ENCODE data around the gene KCNK16.
A peak's percentile ranks its signal among the peaks of the same experiment; 100 is the strongest.

DNA sequence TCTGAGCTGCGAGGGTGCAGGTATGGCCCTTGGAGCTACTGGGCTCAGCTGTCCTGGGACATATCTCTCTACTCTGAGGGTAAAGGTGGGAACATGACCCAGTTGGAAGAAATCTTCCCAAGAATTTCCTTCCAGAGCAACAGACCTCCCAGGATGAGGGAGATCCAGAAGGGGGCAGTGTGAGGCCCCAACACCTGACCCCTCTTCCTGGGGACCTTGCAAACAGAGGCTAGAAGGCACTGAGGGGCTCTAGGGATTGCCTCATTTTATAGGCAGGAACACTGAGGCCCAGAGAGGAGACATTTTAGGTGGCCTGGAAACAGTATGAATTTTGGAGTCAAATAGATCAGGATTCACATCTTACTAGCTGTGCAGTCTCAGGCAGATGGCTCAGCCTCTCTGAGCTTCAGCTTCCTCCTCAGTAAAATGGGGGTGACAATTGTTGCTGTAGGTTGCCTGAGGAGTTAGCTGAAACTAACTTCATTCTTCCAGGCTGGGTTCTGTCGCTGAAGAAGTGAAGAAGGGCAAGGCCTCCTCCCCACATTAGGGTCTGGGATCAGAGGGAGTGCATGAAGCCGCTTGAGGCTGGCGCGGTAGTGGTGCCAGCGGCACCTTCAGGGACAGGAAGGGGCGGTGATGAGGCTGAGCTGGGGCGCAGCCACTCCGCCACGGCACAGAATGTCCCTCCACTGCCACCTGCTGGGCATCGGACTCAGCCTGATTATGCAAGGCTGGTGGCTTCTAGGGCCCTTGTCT lies 19.7 kb downstream of the KCNK16 start:
- TF ChIP-seq, protein P1, sequence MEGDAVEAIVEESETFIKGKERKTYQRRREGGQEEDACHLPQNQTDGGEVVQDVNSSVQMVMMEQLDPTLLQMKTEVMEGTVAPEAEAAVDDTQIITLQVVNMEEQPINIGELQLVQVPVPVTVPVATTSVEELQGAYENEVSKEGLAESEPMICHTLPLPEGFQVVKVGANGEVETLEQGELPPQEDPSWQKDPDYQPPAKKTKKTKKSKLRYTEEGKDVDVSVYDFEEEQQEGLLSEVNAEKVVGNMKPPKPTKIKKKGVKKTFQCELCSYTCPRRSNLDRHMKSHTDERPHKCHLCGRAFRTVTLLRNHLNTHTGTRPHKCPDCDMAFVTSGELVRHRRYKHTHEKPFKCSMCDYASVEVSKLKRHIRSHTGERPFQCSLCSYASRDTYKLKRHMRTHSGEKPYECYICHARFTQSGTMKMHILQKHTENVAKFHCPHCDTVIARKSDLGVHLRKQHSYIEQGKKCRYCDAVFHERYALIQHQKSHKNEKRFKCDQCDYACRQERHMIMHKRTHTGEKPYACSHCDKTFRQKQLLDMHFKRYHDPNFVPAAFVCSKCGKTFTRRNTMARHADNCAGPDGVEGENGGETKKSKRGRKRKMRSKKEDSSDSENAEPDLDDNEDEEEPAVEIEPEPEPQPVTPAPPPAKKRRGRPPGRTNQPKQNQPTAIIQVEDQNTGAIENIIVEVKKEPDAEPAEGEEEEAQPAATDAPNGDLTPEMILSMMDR (IDR thresholded peaks at IDR 0.05), result peak; percentile 73 to 97 (median 92)
- TF ChIP-seq POLR2A (IDR thresholded peaks at IDR 0.05), result no peak
